ENCODE measurements around the gene TMEM50B.

Gene TMEM50B

GRCh38 chr21:33432496-33432895, 47.3 kb downstream of the TMEM50B start:
- WGBS (ENCODE audit: insufficient coverage, insufficient read length) = no CpG with 5 or more reads among the region's 6 CpGs
- H3K4me1 ChIP-seq (ENCODE audit: control insufficient read depth, insufficient read depth, low read length) = no peaks in the 10 kb centered on the region
- no peak for DNase-seq (ENCODE audit: low read depth, low spot score)
- H3K36me3 ChIP-seq (ENCODE audit: control insufficient read depth, insufficient read depth, low read length) = peaks cover 20% of the 10 kb centered on the region
- H3K27ac ChIP-seq (ENCODE audit: low read length) = no peak overlapping the region
- no peaks in the 10 kb centered on the region for H3K9me3 ChIP-seq (ENCODE audit: control insufficient read depth, insufficient read depth, low read length)
- no peak overlapping the region for H3K4me3 ChIP-seq (ENCODE audit: low read length)
- no peaks in the 10 kb centered on the region for H3K27me3 ChIP-seq (ENCODE audit: control insufficient read depth, insufficient read depth, low read length)

GRCh38 chr21:33430858-33431257, 48.9 kb downstream of the TMEM50B start:
- Histone ChIP-seq H3K36me3 (ENCODE audit: control insufficient read depth, insufficient read depth, low read length) (peaks cover 20% of the 10 kb centered on the region), H3K27ac (ENCODE audit: low read length) (no peak overlapping the region), H3K4me3 (ENCODE audit: low read length) (no peak overlapping the region), H3K4me1 (ENCODE audit: control insufficient read depth, insufficient read depth, low read length) (no peaks in the 10 kb centered on the region), H3K27me3 (ENCODE audit: control insufficient read depth, insufficient read depth, low read length) (no peaks in the 10 kb centered on the region), H3K9me3 (ENCODE audit: control insufficient read depth, insufficient read depth, low read length) (no peaks in the 10 kb centered on the region)
- no CpG with 5 or more reads among the region's 3 CpGs for WGBS (ENCODE audit: insufficient coverage, insufficient read length)
- no peak for DNase-seq (ENCODE audit: low read depth, low spot score)

GRCh38 chr21:33428669-33429068, 51.1 kb downstream of the TMEM50B start:
- DNase-seq (ENCODE audit: low read depth, low spot score) = no peak
- H3K27me3 ChIP-seq (ENCODE audit: control insufficient read depth, insufficient read depth, low read length) = no peaks in the 10 kb centered on the region
- H3K4me1 ChIP-seq (ENCODE audit: control insufficient read depth, insufficient read depth, low read length) = no peaks in the 10 kb centered on the region
- no peak overlapping the region for H3K27ac ChIP-seq (ENCODE audit: low read length)
- no peak overlapping the region for H3K4me3 ChIP-seq (ENCODE audit: low read length)
- no peaks in the 10 kb centered on the region for H3K9me3 ChIP-seq (ENCODE audit: control insufficient read depth, insufficient read depth, low read length)
- peaks cover 23% of the 10 kb centered on the region for H3K36me3 ChIP-seq (ENCODE audit: control insufficient read depth, insufficient read depth, low read length)
- WGBS (ENCODE audit: insufficient coverage, insufficient read length) = no CpG with 5 or more reads among the region's 8 CpGs

GRCh38 chr21:33427051-33427450, 52.7 kb downstream of the TMEM50B start:
- WGBS (ENCODE audit: insufficient coverage, insufficient read length) = no CpG with 5 or more reads among the region's 7 CpGs
- Histone ChIP-seq H3K27ac (ENCODE audit: low read length) (no peak overlapping the region), H3K9me3 (ENCODE audit: control insufficient read depth, insufficient read depth, low read length) (no peaks in the 10 kb centered on the region), H3K36me3 (ENCODE audit: control insufficient read depth, insufficient read depth, low read length) (peaks cover 13% of the 10 kb centered on the region; the same call in 1 of the 2 replicates), H3K4me1 (ENCODE audit: control insufficient read depth, insufficient read depth, low read length) (no peaks in the 10 kb centered on the region), H3K27me3 (ENCODE audit: control insufficient read depth, insufficient read depth, low read length) (no peaks in the 10 kb centered on the region), H3K4me3 (ENCODE audit: low read length) (no peak overlapping the region)
- no peak for DNase-seq (ENCODE audit: low read depth, low spot score)

- no CpG with 5 or more reads among the region's 3 CpGs for WGBS (ENCODE audit: insufficient coverage, insufficient read length)
- Histone ChIP-seq H3K4me1 (ENCODE audit: control insufficient read depth, insufficient read depth, low read length) (no peaks in the 10 kb centered on the region), H3K4me3 (ENCODE audit: low read length) (no peak overlapping the region), H3K27me3 (ENCODE audit: control insufficient read depth, insufficient read depth, low read length) (no peaks in the 10 kb centered on the region), H3K36me3 (ENCODE audit: control insufficient read depth, insufficient read depth, low read length) (peaks cover 11% of the 10 kb centered on the region; the same call in 1 of the 2 replicates), H3K27ac (ENCODE audit: low read length) (no peak overlapping the region), H3K9me3 (ENCODE audit: control insufficient read depth, insufficient read depth, low read length) (no peaks in the 10 kb centered on the region)
- DNase-seq (ENCODE audit: low read depth, low spot score) = no peak
Measured at GRCh38 chr21:33425825-33426224, 53.9 kb downstream of the TMEM50B start.

- H3K4me3 ChIP-seq (ENCODE audit: low read length) = no peak overlapping the region
Measured at GRCh38 chr21:33424214-33424613, 55.6 kb downstream of the TMEM50B start.

GRCh38 chr21:33421713-33422393, 57.9 kb downstream of the TMEM50B start:
- no peaks in the 10 kb centered on the region for H3K9me3 ChIP-seq (ENCODE audit: control insufficient read depth, insufficient read depth, low read length)
- DNase-seq (ENCODE audit: low read depth, low spot score) = no peak
- H3K4me1 ChIP-seq (ENCODE audit: control insufficient read depth, insufficient read depth, low read length) = no peaks in the 10 kb centered on the region
- no CpG with 5 or more reads among the region's 5 CpGs for WGBS (ENCODE audit: insufficient coverage, insufficient read length)
- no peak overlapping the region for H3K4me3 ChIP-seq (ENCODE audit: low read length)
- H3K36me3 ChIP-seq (ENCODE audit: control insufficient read depth, insufficient read depth, low read length) = peaks cover 7% of the 10 kb centered on the region; the same call in 1 of the 2 replicates
- no peaks in the 10 kb centered on the region for H3K27me3 ChIP-seq (ENCODE audit: control insufficient read depth, insufficient read depth, low read length)
- H3K27ac ChIP-seq (ENCODE audit: low read length) = no peak overlapping the region

More at GRCh38 chr21:33424214-33424613, 55.6 kb downstream of the TMEM50B start:
- Histone ChIP-seq H3K4me1 (ENCODE audit: control insufficient read depth, insufficient read depth, low read length) (no peaks in the 10 kb centered on the region), H3K36me3 (ENCODE audit: control insufficient read depth, insufficient read depth, low read length) (peaks cover 11% of the 10 kb centered on the region; the same call in 1 of the 2 replicates), H3K9me3 (ENCODE audit: control insufficient read depth, insufficient read depth, low read length) (no peaks in the 10 kb centered on the region), H3K27ac (ENCODE audit: low read length) (no peak overlapping the region), H3K27me3 (ENCODE audit: control insufficient read depth, insufficient read depth, low read length) (no peaks in the 10 kb centered on the region)
- DNase-seq (ENCODE audit: low read depth, low spot score) = no peak
- WGBS (ENCODE audit: insufficient coverage, insufficient read length) = no CpG with 5 or more reads among the region's 9 CpGs

- Histone ChIP-seq H3K27me3 (ENCODE audit: control insufficient read depth, insufficient read depth, low read length) (no peaks in the 10 kb centered on the region), H3K36me3 (ENCODE audit: control insufficient read depth, insufficient read depth, low read length) (0 out of 2 replicates have a peak, but pooled peaks cover 4% of the 10 kb centered on the region)
- DNase-seq (ENCODE audit: low read depth, low spot score) = no peak
Measured at GRCh38 chr21:33419538-33420123, 60.1 kb downstream of the TMEM50B start.

GRCh38 chr21:33418691-33419090, 61.1 kb downstream of the TMEM50B start:
- Histone ChIP-seq H3K4me1 (ENCODE audit: control insufficient read depth, insufficient read depth, low read length) (no peaks in the 10 kb centered on the region), H3K27ac (ENCODE audit: low read length) (no peak overlapping the region), H3K36me3 (ENCODE audit: control insufficient read depth, insufficient read depth, low read length) (no peaks in the 10 kb centered on the region), H3K27me3 (ENCODE audit: control insufficient read depth, insufficient read depth, low read length) (no peaks in the 10 kb centered on the region), H3K9me3 (ENCODE audit: control insufficient read depth, insufficient read depth, low read length) (no peaks in the 10 kb centered on the region), H3K4me3 (ENCODE audit: low read length) (no peak overlapping the region)
- no CpG with 5 or more reads among the region's 2 CpGs for WGBS (ENCODE audit: insufficient coverage, insufficient read length)
- DNase-seq (ENCODE audit: low read depth, low spot score) = no peak

More at GRCh38 chr21:33419538-33420123, 60.1 kb downstream of the TMEM50B start:
- no CpG with 5 or more reads among the region's 12 CpGs for WGBS (ENCODE audit: insufficient coverage, insufficient read length)
- no peaks in the 10 kb centered on the region for H3K9me3 ChIP-seq (ENCODE audit: control insufficient read depth, insufficient read depth, low read length)
- H3K4me1 ChIP-seq (ENCODE audit: control insufficient read depth, insufficient read depth, low read length) = no peaks in the 10 kb centered on the region
- H3K27ac ChIP-seq (ENCODE audit: low read length) = no peak overlapping the region
- no peak overlapping the region for H3K4me3 ChIP-seq (ENCODE audit: low read length)

- no peak for DNase-seq (ENCODE audit: low read depth, low spot score)
- H3K4me3 ChIP-seq (ENCODE audit: low read length) = no peak overlapping the region
- no CpG with 5 or more reads among the region's 11 CpGs for WGBS (ENCODE audit: insufficient coverage, insufficient read length)
- no peak overlapping the region for H3K27ac ChIP-seq (ENCODE audit: low read length)
- H3K36me3 ChIP-seq (ENCODE audit: control insufficient read depth, insufficient read depth, low read length) = 0 out of 2 replicates have a peak, but pooled peaks cover 2% of the 10 kb centered on the region
- no peaks in the 10 kb centered on the region for H3K27me3 ChIP-seq (ENCODE audit: control insufficient read depth, insufficient read depth, low read length)
- H3K9me3 ChIP-seq (ENCODE audit: control insufficient read depth, insufficient read depth, low read length) = no peaks in the 10 kb centered on the region
- H3K4me1 ChIP-seq (ENCODE audit: control insufficient read depth, insufficient read depth, low read length) = peaks cover 3% of the 10 kb centered on the region; the same call in 1 of the 2 replicates
Measured at GRCh38 chr21:33414926-33415325, 64.8 kb downstream of the TMEM50B start.
